GM12874 (cell line): Measurements from ENCODE around the gene SLC39A7.

Experiments used
- CTCF ChIP-seq: IDR thresholded peaks from 2 replicates; pipeline ENCODE4 v1.5.1; 2011; ENCODE audit warnings: low read depth, mild to moderate bottlenecking, control low read depth, low read length, moderate library complexity; ENCODE audit not compliant: insufficient read depth

The SLC39A7 gene

DNA sequence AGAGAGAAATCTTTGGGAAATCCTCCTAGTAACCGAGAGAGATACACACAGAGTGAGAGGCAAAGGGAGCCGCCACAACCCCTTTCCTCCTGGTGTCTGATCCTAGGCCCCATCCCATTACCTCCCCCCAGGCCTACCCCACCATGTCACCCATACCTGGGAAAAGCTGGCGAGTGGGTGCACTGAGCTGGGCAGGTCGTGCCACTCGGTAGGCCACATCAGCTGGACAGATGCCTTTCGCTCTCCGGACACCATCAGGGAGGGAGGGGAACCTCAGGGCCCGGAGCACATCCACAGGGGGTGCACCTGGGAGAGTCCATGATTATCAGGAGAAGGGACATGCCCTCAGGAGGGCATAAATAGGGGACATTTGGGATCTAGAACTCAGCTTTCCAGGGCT is 11.5 kb upstream of the SLC39A7 start:
- no peak for TF ChIP-seq CTCF

DNA sequence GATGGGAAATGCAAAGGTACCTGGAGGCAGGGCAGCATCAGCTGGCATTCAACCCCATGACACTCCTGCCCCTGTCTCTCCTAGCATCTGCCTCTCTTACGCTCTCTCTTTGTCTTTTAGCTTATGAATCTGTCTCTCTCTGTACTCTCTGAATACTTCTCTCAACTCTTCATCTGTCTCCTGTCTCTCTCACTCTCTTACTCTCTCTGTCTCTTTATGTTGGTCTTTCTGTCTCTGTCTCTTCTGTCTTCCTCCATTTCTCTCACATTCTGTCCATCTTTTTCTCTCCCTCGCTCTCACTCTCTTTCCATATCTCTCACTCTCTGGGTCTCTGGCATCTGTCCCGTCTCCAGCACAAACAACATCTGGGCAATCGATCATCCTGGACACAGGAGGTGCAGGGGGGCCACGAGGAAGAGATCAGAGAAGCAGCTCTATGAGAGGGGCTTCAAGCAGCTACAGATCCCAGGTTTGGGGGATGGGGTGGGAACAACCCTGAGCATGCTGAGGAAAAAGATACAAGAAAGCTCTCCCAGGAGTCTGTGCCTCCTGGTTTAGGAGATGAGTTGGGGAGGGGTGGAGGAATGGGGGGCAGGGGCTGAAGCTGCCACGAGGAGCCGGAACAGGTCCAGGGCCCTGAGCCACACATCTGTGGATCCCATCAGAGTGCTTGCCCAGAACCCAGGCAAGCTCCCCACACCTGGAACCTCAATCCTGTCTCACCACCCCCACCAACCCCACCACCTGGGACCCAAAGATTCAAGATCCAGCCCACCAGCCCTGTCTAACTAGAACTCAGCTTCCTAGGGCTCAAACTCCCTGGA is 10.8 kb upstream of the SLC39A7 start:
- no peak for TF ChIP-seq CTCF

DNA sequence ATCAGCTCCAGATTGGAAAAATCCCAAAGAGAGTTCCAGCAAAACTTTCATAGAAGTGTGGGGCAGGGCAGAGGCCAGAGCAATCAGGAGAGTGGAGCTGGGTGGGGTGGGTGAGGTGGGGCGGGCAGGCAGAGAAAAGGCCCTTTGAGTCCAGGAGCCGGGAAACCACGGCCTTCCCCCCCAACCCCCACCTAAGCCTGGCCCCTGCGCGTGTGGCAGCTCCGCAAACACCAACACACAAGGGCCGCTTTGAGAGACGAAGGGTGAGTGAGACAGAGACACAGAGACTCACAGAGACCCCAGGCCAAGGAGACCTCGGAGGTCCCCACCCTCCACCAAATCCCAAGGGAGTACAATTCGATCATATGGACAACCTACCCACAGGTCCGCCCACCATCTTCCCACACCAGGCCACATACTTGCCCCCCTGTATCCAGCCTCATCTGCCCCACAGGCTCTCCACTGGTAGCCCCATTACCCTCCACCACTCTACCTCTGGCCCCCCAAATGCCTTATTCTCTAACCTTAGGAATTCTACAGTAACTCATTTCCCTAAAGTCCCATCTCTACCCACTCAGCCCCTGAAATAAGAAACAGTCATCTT is 10.1 kb upstream of the SLC39A7 start:
- no peak for TF ChIP-seq CTCF

DNA sequence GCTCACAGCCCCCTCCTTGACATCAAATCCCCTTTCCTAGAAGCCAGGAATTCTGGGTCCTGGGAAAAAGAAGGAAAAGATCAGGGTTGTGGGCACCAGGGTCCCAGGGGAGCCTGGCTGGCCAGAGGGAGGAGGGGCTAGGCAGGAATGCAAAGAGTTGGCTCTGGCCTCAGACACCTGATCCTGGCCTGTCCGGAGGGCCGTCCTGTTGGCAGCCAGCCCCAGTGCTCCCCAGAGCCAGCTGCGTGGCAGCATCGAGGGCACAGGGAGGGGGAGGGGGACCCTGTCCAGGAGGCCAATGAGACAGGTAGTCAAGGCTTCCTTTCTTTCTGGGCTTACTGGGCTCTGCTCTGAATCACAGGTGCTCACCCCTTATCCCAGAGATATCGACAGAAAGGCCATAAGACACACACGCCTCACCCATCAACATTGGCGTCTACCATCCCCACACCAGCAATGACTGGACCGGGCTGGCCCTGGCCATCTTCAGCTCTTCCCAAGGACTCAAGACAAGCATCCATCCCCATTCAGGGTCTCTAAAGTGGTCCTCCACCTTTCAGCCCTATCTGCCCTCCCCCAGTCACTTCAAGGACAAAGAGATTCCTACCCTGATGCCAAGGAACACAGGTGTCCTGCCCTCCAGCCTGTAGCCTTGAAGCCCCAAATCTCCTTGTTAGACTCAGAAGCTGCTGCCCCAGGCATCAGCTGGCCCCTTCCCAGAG is 9.1 kb upstream of the SLC39A7 start:
- TF ChIP-seq CTCF: no peak

DNA sequence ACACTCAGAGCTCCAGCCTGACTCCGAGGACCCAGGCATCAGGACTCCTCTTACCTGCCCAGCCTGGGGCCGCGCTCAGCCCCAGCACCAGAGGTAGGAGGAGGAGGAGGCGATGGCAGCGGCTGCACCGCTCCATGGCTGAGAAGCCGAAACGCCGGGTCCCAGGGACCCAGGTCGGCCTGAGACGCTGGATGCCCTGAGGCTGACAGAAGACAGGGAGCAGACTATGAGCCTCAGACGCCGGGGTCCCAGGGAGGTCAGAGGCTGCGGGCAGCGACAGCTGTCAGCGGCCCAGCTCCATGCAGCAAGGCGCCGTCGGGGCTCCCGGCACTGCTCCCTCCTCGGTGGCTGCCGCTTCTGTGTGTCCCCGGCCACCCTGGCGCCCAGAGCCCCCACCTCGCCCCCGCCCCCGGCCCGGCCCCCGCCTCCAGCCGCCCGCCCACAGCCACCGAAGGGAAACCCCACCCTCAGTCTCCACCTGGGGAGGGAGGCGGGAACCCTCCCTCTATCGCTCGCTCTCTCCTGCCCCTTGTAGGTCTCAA is 8.5 kb upstream of the SLC39A7 start, which contains the start of gene COL11A2:
Gene COL11A2, minus strand, starts transcription at position 363 of the 542 bp plus-strand sequence. Its CDS starts 227 bp downstream, at position 136.
- TF ChIP-seq CTCF: no peak

DNA sequence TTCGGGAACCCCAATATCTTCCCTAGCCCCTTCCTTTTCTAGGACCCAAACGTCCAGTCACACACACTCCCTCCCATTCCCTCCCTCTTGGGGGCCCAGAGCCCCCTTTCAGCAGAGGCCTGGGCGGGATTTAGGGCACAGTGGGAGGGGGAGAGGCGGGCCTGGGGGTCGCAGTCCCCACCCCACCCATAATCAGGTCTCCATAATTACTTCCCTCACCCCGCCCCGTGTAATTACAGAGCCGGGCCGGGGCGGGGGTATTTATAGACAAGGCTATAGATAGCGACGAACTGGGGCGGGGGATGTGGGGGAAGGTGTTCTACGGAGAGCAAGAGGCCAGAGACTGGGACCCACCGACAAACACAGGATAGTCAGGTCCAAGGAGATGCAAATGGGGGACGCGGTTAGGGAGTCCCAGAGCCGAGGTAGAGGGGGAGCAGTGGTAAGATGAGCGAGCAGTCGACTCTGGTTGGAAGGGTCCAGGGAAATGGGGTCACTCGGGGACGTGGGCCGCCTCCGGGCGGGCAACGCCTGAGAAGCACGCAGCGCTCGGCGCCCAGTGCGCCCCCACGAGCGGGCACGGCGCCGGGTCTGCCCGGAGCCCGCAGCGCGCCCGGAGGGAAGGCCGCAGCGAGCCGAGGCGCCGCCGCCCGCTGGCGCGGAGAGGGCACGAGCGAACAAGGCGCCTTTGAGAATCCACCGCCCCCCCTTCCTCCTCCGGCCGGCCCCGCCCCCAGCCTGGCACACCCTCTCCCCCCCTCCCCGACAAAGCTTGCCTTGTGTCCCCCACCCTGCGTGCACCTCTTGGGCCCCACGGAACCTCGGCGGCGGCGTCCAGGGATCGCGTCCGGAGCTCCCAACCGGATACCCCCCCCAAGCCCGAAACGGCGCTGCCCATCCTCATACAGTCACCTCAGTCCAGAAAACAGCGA is 7.7 kb upstream of the SLC39A7 start:
- no peak for TF ChIP-seq CTCF
